Endothelial cell of umbilical vein (primary cell): ENCODE data around the gene ENG. TPM values are rescaled to one million over a fixed set of nuclear protein-coding genes. Genes with fewer than 3 reads are reported as not detected.

Experiments used
- BruUV-seq: library from RNA; stranded (reverse); fragments of 400-500 nt; replicated peaks from 2 replicates; lab custom pipeline; 2021; lab: Mats Ljungman, UMichigan
- CTCF ChIA-PET: fragments of 300-600, 350-600 bp; sonication (Branson Sonifier 250); formaldehyde crosslinking; loops from one replicate; lab custom pipeline; 2021; ENCODE audit warnings: antibody characterized with exemption, inconsistent platforms; lab: Charles Lee
- POLR2A ChIA-PET: fragments of 300-600, 350-600 bp; sonication (Branson Sonifier 250); formaldehyde crosslinking; loops from one replicate; lab custom pipeline; 2021; ENCODE audit warnings: antibody characterized with exemption, inconsistent platforms; lab: Charles Lee
- DNase-seq: peaks from one replicate; pipeline ENCODE4 v3.0.0-alpha.2; 2011; ENCODE audit warnings: low read depth, low spot score
- FAIRE-seq: peaks from 2 replicates; lab custom pipeline; 2011; peaks lifted over from hg19 to GRCh38; lab: Jason Lieb, UNC
- H2AFZ ChIP-seq: 2 replicates; pipeline ENCODE4 v1.6.0; 2012; ENCODE audit warnings: low read depth, low read length, control low read depth, inconsistent platforms
- H3K27ac ChIP-seq: 2 replicates; pipeline ENCODE4 v1.5.1; 2011; ENCODE audit warnings: low read depth, mild to moderate bottlenecking, control low read depth, low read length, moderate library complexity; ENCODE audit not compliant: insufficient read depth
- H3K27me3 ChIP-seq, 2 experiments: 2 replicates each; pipeline versions ENCODE4 v1.6.0 to v1.6.1; 2011; ENCODE audit warnings: low read length in 2 of 2, mixed read lengths in 1 of 2; ENCODE audit not compliant: control insufficient read depth in 2 of 2, insufficient read depth in 2 of 2
- H3K36me3 ChIP-seq, 2 experiments: 2 replicates in 1 of 2; 3 replicates in 1 of 2; pipeline ENCODE4 v1.5.1; 2011; ENCODE audit warnings: low read length in 2 of 2, mild to moderate bottlenecking in 1 of 2, moderate library complexity in 1 of 2; ENCODE audit not compliant: control insufficient read depth in 2 of 2, insufficient read depth in 2 of 2; ENCODE audit errors: extremely low read depth in 1 of 2
- H3K4me1 ChIP-seq: 3 replicates; pipeline ENCODE4 v1.5.1; 2011; ENCODE audit warnings: mild to moderate bottlenecking, low read length; ENCODE audit not compliant: control insufficient read depth, insufficient read depth; ENCODE audit errors: extremely low read depth
- H3K4me2 ChIP-seq: 2 replicates; pipeline ENCODE4 v1.6.1; 2011; ENCODE audit warnings: low read length, control low read depth, mixed read lengths; ENCODE audit not compliant: insufficient read depth
- H3K4me3 ChIP-seq, 3 experiments: fragments of 200-600 bp in 1 of 3; sonication (generic), shearing (Covaris generic) in 1 of 3; replicated peaks in 1 of 3; 2 replicates each; pipeline ENCODE4 v1.5.1; 2011 to 2016; ENCODE audit warnings: control low read depth in 3 of 3, low read length in 3 of 3, mild to moderate bottlenecking in 2 of 3, inconsistent platforms in 1 of 3, low read depth in 1 of 3, moderate library complexity in 1 of 3; ENCODE audit not compliant: insufficient read depth in 1 of 3
- H3K79me2 ChIP-seq: 2 replicates; pipeline ENCODE4 v1.6.0; 2012; ENCODE audit warnings: low read length, inconsistent platforms; ENCODE audit not compliant: control insufficient read depth, insufficient read depth
- H3K9ac ChIP-seq: replicated peaks from 2 replicates; pipeline ENCODE3; 2011; ENCODE audit warnings: low read length, control low read depth; ENCODE audit not compliant: insufficient read depth; ENCODE audit errors: extremely low read depth
- H3K9me1 ChIP-seq: replicated peaks from 3 replicates; pipeline ENCODE4 v1.6.0; 2011; ENCODE audit warnings: mild to moderate bottlenecking, low read length; ENCODE audit not compliant: control insufficient read depth, insufficient read depth; ENCODE audit errors: extremely low read depth
- H3K9me3 ChIP-seq: replicated peaks from 2 replicates; pipeline ENCODE4 v1.5.1; 2012; ENCODE audit warnings: low read length, inconsistent platforms; ENCODE audit not compliant: control insufficient read depth, insufficient read depth
- H4K20me1 ChIP-seq: replicated peaks from 2 replicates; pipeline ENCODE3; 2011; ENCODE audit warnings: mild to moderate bottlenecking, low read length; ENCODE audit not compliant: control insufficient read depth, insufficient read depth; ENCODE audit errors: extremely low read depth
- CTCF ChIP-seq, 2 donors: IDR thresholded peaks; 1 replicate in 1 of 2; 2 replicates in 1 of 2; pipeline ENCODE4 v1.5.1; 2011; ENCODE audit warnings: low read length in 2 of 2, mild to moderate bottlenecking in 2 of 2, moderate library complexity in 2 of 2, control low read depth in 1 of 2, inconsistent platforms in 1 of 2, low read depth in 1 of 2; ENCODE audit not compliant: insufficient read depth in 1 of 2; ENCODE audit errors: extremely low read depth in 1 of 2
- EZH2 ChIP-seq: IDR thresholded peaks from 2 replicates; pipeline ENCODE4 v1.6.1; 2012; ENCODE audit warnings: borderline replicate concordance, low read depth, mild to moderate bottlenecking, moderate library complexity, low read length, inconsistent platforms; ENCODE audit not compliant: severe bottlenecking
- FOS ChIP-seq: IDR thresholded peaks from 2 replicates; pipeline ENCODE4 v1.6.1; 2011; ENCODE audit warnings: mild to moderate bottlenecking, low read length, moderate library complexity, borderline replicate concordance; ENCODE audit not compliant: insufficient read depth
- GATA2 ChIP-seq: IDR thresholded peaks from 2 replicates; pipeline ENCODE4 v1.7.0; 2011; ENCODE audit warnings: low read depth, mild to moderate bottlenecking, moderate library complexity, mixed read lengths, low read length; ENCODE audit not compliant: insufficient read length, insufficient read depth
- JUN ChIP-seq: IDR thresholded peaks from 2 replicates; pipeline ENCODE4 v1.6.1; 2011; ENCODE audit warnings: borderline replicate concordance, low read depth; ENCODE audit not compliant: insufficient read length, insufficient read depth
- MAX ChIP-seq: IDR thresholded peaks from 2 replicates; pipeline ENCODE4 v1.6.1; 2011; ENCODE audit not compliant: insufficient read depth, insufficient read length
- MYC ChIP-seq: IDR thresholded peaks from one replicate; pipeline ENCODE4 v1.6.1; 2011; ENCODE audit warnings: mild to moderate bottlenecking, low read depth, low read length
- POLR2A ChIP-seq: IDR thresholded peaks from 2 replicates; pipeline ENCODE4 v1.6.1; 2012; ENCODE audit warnings: low read depth, mild to moderate bottlenecking, control low read depth, low read length
- POLR2AphosphoS5 ChIP-seq: IDR thresholded peaks from 2 replicates; pipeline ENCODE4 v1.6.1; 2012; ENCODE audit warnings: low read depth, mild to moderate bottlenecking, control low read depth, low read length, moderate library complexity; ENCODE audit not compliant: insufficient read depth
- dilution Hi-C: fragments of 300-500 bp; cut with MboI; formaldehyde crosslinking; loops from one replicate; pipeline ENCODE4 v1.15.0; 2019; ENCODE audit warnings: low sequenced_read_pairs; ENCODE audit not compliant: extremely low pct_ligation_motif_present
- intact Hi-C: fragments of 100-400 bp; cut with micrococcal nuclease; formaldehyde crosslinking; loops from one replicate; pipeline ENCODE4 v1.10.0; 2022
- polyA plus RNA-seq, 4 experiments: library from polyadenylated mRNA; depleted of rRNA in 3 of 4; stranded (reverse) in 3 of 4; unstranded in 1 of 4; fragments of >200 nt; gene quantifications; 2 replicates each; pipeline versions ENCODE4 v1.2.1 to v1.2.3, GENCODE V29; 2011 to 2012; ENCODE audit warnings: missing spikeins in 1 of 4
- total RNA-seq: library from RNA; stranded (reverse); gene quantifications from 2 replicates; pipeline ENCODE4 v1.2.3, GENCODE V29; 2021

Gene ENG
- total and polyA plus RNA-seq, 2 donors (not counting 3 experiments of a cell fraction or from before 2014, with no cell fraction given) = 338 to 728 TPM

- Histone ChIP-seq H2AFZ (no peak overlapping the region), H3K36me3 (peaks cover 9 to 47% of the 10 kb centered on the region in 2 experiments), H3K27me3 (no peaks in the 10 kb centered on the region), H3K4me2 (no peak overlapping the region), H3K9me1 (no peaks in the 10 kb centered on the region), H3K79me2 (peaks cover 7% of the 10 kb centered on the region), H3K4me3 (no peak overlapping the region), H3K27ac (no peak overlapping the region), H3K4me1 (peaks cover 6% of the 10 kb centered on the region), H3K9me3 (no peaks in the 10 kb centered on the region), H4K20me1 (no peaks in the 10 kb centered on the region), H3K9ac (no peak overlapping the region)
- intact Hi-C loops = no loop called here
- BruUV-seq = no TSS peak
- dilution Hi-C loops = no loop called here
- POLR2A ChIA-PET = no interaction called here
- TF ChIP-seq GATA2 = no peak
- no peak for TF ChIP-seq MYC
- TF ChIP-seq JUN = no peak
- TF ChIP-seq CTCF (IDR thresholded peaks at IDR 0.05; ENCODE audit: extremely low read depth in 1 of 2, insufficient read depth in 1 of 2, low read depth in 1 of 2, low read length in 2 of 2) = no peak
- TF ChIP-seq FOS = no peak
- TF ChIP-seq POLR2A = no peak
- no peak for TF ChIP-seq EZH2
- no peak for TF ChIP-seq MAX
- TF ChIP-seq POLR2AphosphoS5 = no peak
- FAIRE-seq = no peak
- CTCF ChIA-PET = interaction anchor here (1.0 kb wide), 1 partner anchor 10 kb away, joined by 3 read pairs; no protein-coding TSS in a partner anchor
- DNase-seq = no peak
Observed at GRCh38 chr9:127892831-127893230, 38.4 kb upstream of the ENG start.
